ENCODE results near the gene DNHD1.

DNHD1 gene

GRCh38 chr11:6602096-6602940 lies 105.2 kb downstream of the DNHD1 start:
- TF ChIP-seq CTCF (IDR thresholded peaks at IDR 0.05; ENCODE audit: low read depth, low read length): no peak
- DNase-seq (ENCODE audit: extremely low read depth, low read depth): no peak

GRCh38 chr11:6603287-6604080 lies 106.4 kb downstream of the DNHD1 start, which contains the start of the genes ILK and RRP8:
Gene ILK (plus strand): TSS chr11:6603774. CDS start chr11:6604272, 498 bp downstream.
Gene RRP8 (minus strand): TSS chr11:6603616. CDS start chr11:6603502, 114 bp downstream.
- DNase-seq (ENCODE audit: extremely low read depth, low read depth): peak; percentile 61
- peak; percentile 23 for TF ChIP-seq CTCF (IDR thresholded peaks at IDR 0.05; ENCODE audit: low read depth, low read length)

- DNase-seq (ENCODE audit: extremely low read depth, low read depth): peak; percentile 36
- peak; percentile 36 for TF ChIP-seq CTCF (IDR thresholded peaks at IDR 0.05; ENCODE audit: low read depth, low read length)
Measured at GRCh38 chr11:6604081-6604626, 107.1 kb downstream of the DNHD1 start.

GRCh38 chr11:6604790-6605189 lies 107.7 kb downstream of the DNHD1 start:
- no peak for TF ChIP-seq CTCF (IDR thresholded peaks at IDR 0.05; ENCODE audit: low read depth, low read length)
- DNase-seq (ENCODE audit: extremely low read depth, low read depth): no peak

GRCh38 chr11:6606471-6607189 lies 109.5 kb downstream of the DNHD1 start:
- no peak for TF ChIP-seq CTCF (IDR thresholded peaks at IDR 0.05; ENCODE audit: low read depth, low read length)
- DNase-seq (ENCODE audit: extremely low read depth, low read depth): peak; percentile 81

GRCh38 chr11:6607190-6607795 lies 110.2 kb downstream of the DNHD1 start:
- DNase-seq (ENCODE audit: extremely low read depth, low read depth): no peak
- no peak for TF ChIP-seq CTCF (IDR thresholded peaks at IDR 0.05; ENCODE audit: low read depth, low read length)
